ENCODE data around the gene PSAT1. TPM values are rescaled to one million over a fixed set of nuclear protein-coding genes. Genes with fewer than 3 reads are reported as not detected.

PSAT1 gene
- total and polyA plus RNA-seq, 2 donors from 2014 or later, result 22.4 to 141 TPM

- Histone ChIP-seq H3K36me3 (ENCODE audit: control insufficient read depth in 2 of 3, insufficient read depth in 3 of 3, low read length in 3 of 3) (peaks cover 0 to 2% (median 0%) of the 10 kb centered on the region in 3 donors), H3K4me1 (ENCODE audit: control insufficient read depth in 2 of 3, insufficient read depth in 2 of 3, low read depth in 1 of 3, low read length in 3 of 3) (peaks cover 0 to 6% (median 0%) of the 10 kb centered on the region in 3 donors), H3K27me3 (ENCODE audit: control insufficient read depth, insufficient read depth, low read length) (no peaks in the 10 kb centered on the region), H3K4me3 (ENCODE audit: low read length in 3 of 3) (peak overlapping the region; percentile 57 to 84 (median 81)), H3K9ac (ENCODE audit: low read length in 3 of 3) (peak overlapping the region in 2 of 3 donors; percentile 20 to 76), H3K27ac (ENCODE audit: low read depth in 2 of 2, low read length in 2 of 2) (peak overlapping the region in 1 of 2 donors; percentile 23), H3K9me3 (ENCODE audit: control insufficient read depth in 2 of 3, insufficient read depth in 1 of 3, low read length in 3 of 3) (no peaks in the 10 kb centered on the region)
- no peak for TF ChIP-seq CTCF (IDR thresholded peaks at IDR 0.05; ENCODE audit: borderline replicate concordance, extremely low read depth, insufficient read depth)
- FAIRE-seq (no peak), DNase-seq (no peak)
- intact Hi-C loops (cut with DNase I), result no loop called here
Measured at GRCh38 chr9:78297672-78297961, 692 bp downstream of the PSAT1 start.

DNA sequence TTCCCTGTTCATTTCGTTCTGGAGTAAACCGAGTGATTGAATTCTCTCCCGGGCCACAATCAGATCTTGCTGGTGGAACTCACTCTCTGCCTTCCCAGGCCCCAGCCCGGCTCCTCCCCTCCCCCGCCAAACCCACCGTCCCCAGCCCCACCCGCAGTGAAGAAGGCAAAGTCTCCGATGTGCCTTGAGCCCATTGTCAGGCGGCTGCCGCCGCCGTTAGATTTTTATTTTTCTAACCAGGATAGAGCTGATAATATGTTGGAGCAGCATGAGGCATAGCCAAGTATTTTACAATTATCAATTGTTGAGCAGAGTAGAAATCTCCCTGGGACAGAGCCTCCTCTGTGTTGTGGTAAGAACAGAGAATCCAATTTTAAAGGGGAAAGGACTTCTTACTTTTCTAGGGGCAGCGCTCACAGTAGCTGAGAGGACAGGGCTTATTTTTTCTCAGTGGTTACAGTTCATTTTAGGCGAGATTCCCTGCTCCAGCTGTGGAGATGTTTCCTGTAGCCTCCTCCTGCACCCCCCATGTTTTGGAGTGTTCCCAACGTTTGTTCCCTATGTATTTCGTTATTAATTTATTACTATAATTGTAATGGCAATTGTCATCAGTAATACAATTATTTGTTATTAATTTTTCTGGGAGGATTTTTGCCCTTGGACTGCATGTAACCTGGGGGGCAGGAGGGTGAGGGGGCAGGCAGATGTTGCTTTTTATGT lies 1.3 kb downstream of the PSAT1 start:
- H3K4me3 ChIP-seq (ENCODE audit: low read length in 3 of 3), result peak overlapping the region; percentile 62 to 84 (median 81)
- intact Hi-C loops (cut with DNase I), result no loop called here
- H3K27ac ChIP-seq (ENCODE audit: low read depth in 2 of 2, low read length in 2 of 2), result peak overlapping the region in 1 of 2 donors; percentile 23
- H3K9me3 ChIP-seq (ENCODE audit: control insufficient read depth in 2 of 3, insufficient read depth in 1 of 3, low read length in 3 of 3), result no peaks in the 10 kb centered on the region
- TF ChIP-seq CTCF (IDR thresholded peaks at IDR 0.05; ENCODE audit: borderline replicate concordance, extremely low read depth, insufficient read depth), result no peak
- no peaks in the 10 kb centered on the region for H3K27me3 ChIP-seq (ENCODE audit: control insufficient read depth, insufficient read depth, low read length)
- FAIRE-seq, result no peak
- H3K4me1 ChIP-seq (ENCODE audit: control insufficient read depth in 2 of 3, insufficient read depth in 2 of 3, low read depth in 1 of 3, low read length in 3 of 3), result peaks cover 0 to 6% (median 0%) of the 10 kb centered on the region in 3 donors
- H3K9ac ChIP-seq (ENCODE audit: low read length in 3 of 3), result peak overlapping the region in 2 of 3 donors; percentile 33 to 76
- DNase-seq, result peak in 4 of 5 donors; percentile 32 to 53 (median 47)
- H3K36me3 ChIP-seq (ENCODE audit: control insufficient read depth in 2 of 3, insufficient read depth in 3 of 3, low read length in 3 of 3), result peaks cover 0 to 2% (median 0%) of the 10 kb centered on the region in 3 donors

DNA sequence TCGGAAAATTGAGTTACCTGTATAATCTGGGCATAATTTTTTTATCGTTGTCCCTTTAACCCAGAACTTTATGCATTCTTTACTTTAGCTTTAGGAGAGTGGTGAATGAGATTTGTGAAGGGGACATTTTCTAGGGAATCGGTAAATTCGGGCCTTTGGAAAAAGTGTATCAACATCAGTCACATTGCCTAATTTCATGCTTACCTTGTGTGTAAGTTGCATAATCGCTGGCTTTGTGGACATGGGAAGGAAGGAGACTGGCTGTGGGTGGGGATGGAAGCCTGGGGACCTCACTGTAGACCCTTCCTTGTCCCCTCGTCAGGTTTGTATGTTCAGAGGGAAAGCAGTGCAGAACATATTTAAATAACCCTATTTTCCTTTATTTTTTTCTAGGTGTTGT lies 3.3 kb downstream of the PSAT1 start:
- no peak for TF ChIP-seq CTCF (IDR thresholded peaks at IDR 0.05; ENCODE audit: borderline replicate concordance, extremely low read depth, insufficient read depth)
- H3K9ac ChIP-seq (ENCODE audit: low read length in 3 of 3), result no peak overlapping the region
- FAIRE-seq (no peak), DNase-seq (no peak)
- H3K36me3 ChIP-seq (ENCODE audit: control insufficient read depth in 2 of 3, insufficient read depth in 3 of 3, low read length in 3 of 3), result peaks cover 0 to 2% (median 0%) of the 10 kb centered on the region in 3 donors
- peak overlapping the region in 1 of 3 donors; percentile 15 for H3K4me3 ChIP-seq (ENCODE audit: low read length in 3 of 3)
- H3K27me3 ChIP-seq (ENCODE audit: control insufficient read depth, insufficient read depth, low read length), result no peaks in the 10 kb centered on the region
- peaks cover 0 to 6% (median 0%) of the 10 kb centered on the region in 3 donors for H3K4me1 ChIP-seq (ENCODE audit: control insufficient read depth in 2 of 3, insufficient read depth in 2 of 3, low read depth in 1 of 3, low read length in 3 of 3)
- H3K27ac ChIP-seq (ENCODE audit: low read depth in 2 of 2, low read length in 2 of 2), result no peak overlapping the region
- intact Hi-C loops (cut with DNase I), result no loop called here
- H3K9me3 ChIP-seq (ENCODE audit: control insufficient read depth in 2 of 3, insufficient read depth in 1 of 3, low read length in 3 of 3), result no peaks in the 10 kb centered on the region

Data from kidney (tissue), 14 donors.